Inflammatory macrophage (primary cell): ENCODE data around the gene CNTNAP4.

ENCODE experiments used
- DNase-seq, 2 donors: peaks; one replicate each; pipeline ENCODE4 v3.0.0-alpha.2; 2020 to 2022

CNTNAP4 gene

DNA sequence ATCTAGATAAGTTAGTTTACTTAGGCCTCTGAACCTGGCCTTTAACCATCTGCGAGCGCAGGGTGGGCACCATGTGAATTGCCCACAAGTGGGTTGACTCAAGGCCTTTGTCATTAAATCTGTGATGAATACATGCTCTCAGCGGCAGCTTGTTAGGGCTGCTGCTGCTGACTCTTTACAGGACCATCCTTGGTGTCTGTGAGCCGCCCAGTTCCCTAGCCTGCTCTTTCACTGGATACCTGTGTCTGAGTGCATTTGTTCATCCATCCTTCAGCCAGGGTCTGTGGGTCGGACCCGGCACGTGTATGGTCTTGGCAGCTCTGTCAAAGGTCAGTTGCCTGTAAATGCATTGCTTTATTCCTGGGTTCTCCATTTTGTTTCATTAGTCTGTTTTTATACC is 321.3 kb downstream of the CNTNAP4 start:
- DNase-seq = no peak

DNA sequence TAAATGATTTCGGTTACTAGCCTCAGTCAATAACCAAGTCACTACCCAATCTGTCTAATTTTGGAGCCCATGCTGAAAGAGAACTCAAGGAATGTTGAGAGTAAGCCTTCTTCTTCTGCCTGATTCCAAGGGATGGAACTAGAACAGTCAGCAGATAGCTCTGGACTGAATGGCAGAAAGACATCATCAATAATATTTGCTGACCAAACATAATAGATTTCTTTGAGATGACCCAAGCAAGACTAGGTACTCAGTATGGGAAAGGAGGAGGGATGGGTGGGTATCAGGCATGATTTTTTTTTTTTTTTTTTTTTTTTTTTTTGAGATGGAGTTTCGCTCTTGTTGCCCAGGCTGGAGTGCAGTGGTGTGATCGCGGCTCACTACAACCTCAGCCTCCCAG is 330.1 kb downstream of the CNTNAP4 start:
- DNase-seq = no peak
